H1 (cell line): ENCODE measurements around the gene SMTNL2. TPM values are rescaled to one million over a fixed set of nuclear protein-coding genes. Genes with fewer than 3 reads are reported as not detected.

ENCODE experiments used
- CTCF ChIA-PET: fragments of 300-600 bp; sonication (Branson Sonifier 250); formaldehyde crosslinking; loops from one replicate; lab custom pipeline; 2021; ENCODE audit not compliant: partially characterized antibody; lab: Charles Lee
- POLR2A ChIA-PET: fragments of 300-600 bp; sonication (Branson Sonifier 250); formaldehyde crosslinking; loops from one replicate; lab custom pipeline; 2021; ENCODE audit warnings: inconsistent platforms; ENCODE audit not compliant: partially characterized antibody; lab: Charles Lee
- DNase-seq, 2 experiments: peaks; one replicate each; pipeline versions ENCODE4 v3.0.0 to v3.0.0-alpha.2; 2010 to 2022; ENCODE audit warnings: low spot score in 2 of 2, low read depth in 1 of 2, mixed read lengths in 1 of 2
- FAIRE-seq: peaks from 2 replicates; lab custom pipeline; 2011; peaks lifted over from hg19 to GRCh38; lab: Jason Lieb, UNC
- H2AFZ ChIP-seq: 2 replicates; pipeline ENCODE4 v1.8.1; 2012; ENCODE audit warnings: low read length, inconsistent platforms
- H2AK5ac ChIP-seq: 2 replicates; pipeline ENCODE4 v1.6.1; 2013; ENCODE audit warnings: low read depth, low read length
- H2BK120ac ChIP-seq: replicated peaks from 2 replicates; pipeline ENCODE3; 2013; ENCODE audit warnings: low read depth, low read length, inconsistent platforms
- H2BK12ac ChIP-seq: 2 replicates; pipeline ENCODE4 v1.6.1; 2013; ENCODE audit warnings: low read depth, low read length
- H2BK15ac ChIP-seq: 2 replicates; pipeline ENCODE4 v1.6.1; 2013; ENCODE audit warnings: low read length
- H2BK20ac ChIP-seq: 2 replicates; pipeline ENCODE4 v1.6.1; 2013; ENCODE audit warnings: low read length
- H2BK5ac ChIP-seq: 2 replicates; pipeline ENCODE4 v1.6.1; 2013; ENCODE audit warnings: low read depth, low read length
- H3K14ac ChIP-seq: 2 replicates; pipeline ENCODE4 v1.6.1; 2013; ENCODE audit warnings: inconsistent platforms; ENCODE audit not compliant: insufficient read length
- H3K18ac ChIP-seq: 2 replicates; pipeline ENCODE4 v1.6.1; 2013; ENCODE audit warnings: low read length; ENCODE audit errors: extremely low read depth
- H3K23ac ChIP-seq: 2 replicates; pipeline ENCODE4 v1.6.1; 2013; ENCODE audit warnings: inconsistent platforms; ENCODE audit not compliant: insufficient read length
- H3K23me2 ChIP-seq: 2 replicates; pipeline ENCODE4 v1.6.1; 2013; ENCODE audit warnings: low read depth, low read length
- H3K27ac ChIP-seq: 2 replicates; pipeline ENCODE4 v1.6.1; 2011; ENCODE audit warnings: low read depth, low read length, inconsistent platforms
- H3K27me3 ChIP-seq, 4 experiments: replicated peaks in 1 of 4; 1 replicate in 1 of 4; 2 replicates in 3 of 4; pipeline versions ENCODE4 v1.6.1 to v1.8.1; 2011 to 2013; ENCODE audit warnings: low read length in 3 of 4, mild to moderate bottlenecking in 3 of 4, inconsistent platforms in 2 of 4, mixed read lengths in 2 of 4, moderate library complexity in 1 of 4; ENCODE audit not compliant: control insufficient read depth in 3 of 4, insufficient read depth in 3 of 4; ENCODE audit errors: extremely low read depth in 1 of 4
- H3K36me3 ChIP-seq, 4 experiments: 2 replicates each; pipeline versions ENCODE4 v1.6.1 to v1.8.1; 2011 to 2013; ENCODE audit warnings: mild to moderate bottlenecking in 4 of 4, low read length in 3 of 4, moderate library complexity in 2 of 4, control low read depth in 1 of 4, inconsistent platforms in 1 of 4; ENCODE audit not compliant: insufficient read depth in 4 of 4, control insufficient read depth in 2 of 4
- H3K4ac ChIP-seq: replicated peaks from 2 replicates; pipeline ENCODE3; 2013; ENCODE audit warnings: low read length, low read depth, mixed read lengths, inconsistent platforms; ENCODE audit not compliant: insufficient read length
- H3K4me1 ChIP-seq, 4 experiments: replicated peaks in 1 of 4; 1 replicate in 1 of 4; 2 replicates in 3 of 4; pipeline versions ENCODE4 v1.6.1 to v1.8.1; 2011 to 2013; ENCODE audit warnings: low read length in 3 of 4, inconsistent platforms in 2 of 4, mixed read lengths in 1 of 4; ENCODE audit not compliant: insufficient read depth in 4 of 4, control insufficient read depth in 3 of 4
- H3K4me2 ChIP-seq, 2 experiments: 2 replicates each; pipeline versions ENCODE4 v1.6.1 to v1.8.1; 2011 to 2013; ENCODE audit warnings: low read depth in 2 of 2, low read length in 2 of 2, control low read depth in 1 of 2, inconsistent platforms in 1 of 2, mild to moderate bottlenecking in 1 of 2; ENCODE audit not compliant: insufficient read depth in 1 of 2
- H3K4me3 ChIP-seq, 4 experiments: fragments of 200-600, 300-600 bp in 1 of 4; sonication (generic), shearing (Covaris generic), sonication (Bioruptor Twin) in 1 of 4; 2 replicates each; pipeline versions ENCODE4 v1.5.1 to v1.8.1; 2011 to 2016; ENCODE audit warnings: low read length in 4 of 4, low read depth in 3 of 4, control low read depth in 2 of 4, inconsistent platforms in 2 of 4, mild to moderate bottlenecking in 2 of 4, mixed read lengths in 1 of 4, moderate library complexity in 1 of 4; ENCODE audit not compliant: insufficient read depth in 2 of 4; ENCODE audit errors: extremely low read depth in 1 of 4
- H3K56ac ChIP-seq: replicated peaks from 2 replicates; pipeline ENCODE3; 2013; ENCODE audit warnings: low read depth, mild to moderate bottlenecking, mixed read lengths, low read length, inconsistent platforms; ENCODE audit not compliant: insufficient read length
- H3K79me1 ChIP-seq: 2 replicates; pipeline ENCODE4 v1.6.1; 2013; ENCODE audit warnings: low read depth, low read length, control low read depth
- H3K79me2 ChIP-seq, 2 experiments: 2 replicates each; pipeline versions ENCODE4 v1.6.1 to v1.8.1; 2012 to 2013; ENCODE audit warnings: low read length in 2 of 2, mild to moderate bottlenecking in 2 of 2, inconsistent platforms in 1 of 2; ENCODE audit not compliant: insufficient read depth in 2 of 2, control insufficient read depth in 1 of 2
- H3K9ac ChIP-seq, 4 experiments: replicated peaks in 1 of 4; 1 replicate in 1 of 4; 2 replicates in 3 of 4; pipeline versions ENCODE4 v1.6.1 to v1.8.1; 2011 to 2013; ENCODE audit warnings: low read depth in 3 of 4, low read length in 3 of 4, control low read depth in 2 of 4, mild to moderate bottlenecking in 2 of 4, moderate library complexity in 2 of 4, inconsistent platforms in 1 of 4; ENCODE audit errors: extremely low read depth in 1 of 4
- H3K9me3 ChIP-seq, 2 experiments: 2 replicates each; pipeline versions ENCODE4 v1.6.1 to v1.8.1; 2012 to 2013; ENCODE audit warnings: mild to moderate bottlenecking in 2 of 2, moderate library complexity in 2 of 2, control low read depth in 1 of 2, inconsistent platforms in 1 of 2, low read depth in 1 of 2, low read length in 1 of 2, mixed read lengths in 1 of 2; ENCODE audit not compliant: insufficient read depth in 2 of 2
- H4K20me1 ChIP-seq, 2 experiments: replicated peaks in 1 of 2; 2 replicates each; pipeline versions ENCODE3 to v1.8.1; 2011 to 2013; ENCODE audit warnings: inconsistent platforms in 2 of 2, low read length in 2 of 2, mild to moderate bottlenecking in 1 of 2; ENCODE audit not compliant: insufficient read depth in 2 of 2, control insufficient read depth in 1 of 2
- H4K5ac ChIP-seq: 2 replicates; pipeline ENCODE4 v1.6.1; 2013; ENCODE audit warnings: low read length, low read depth, mixed read lengths, inconsistent platforms; ENCODE audit not compliant: insufficient read length
- H4K8ac ChIP-seq: 2 replicates; pipeline ENCODE4 v1.8.0; 2013; ENCODE audit warnings: mild to moderate bottlenecking, moderate library complexity, low read length, inconsistent platforms; ENCODE audit not compliant: insufficient read depth; ENCODE audit errors: extremely low read depth
- H4K91ac ChIP-seq: replicated peaks from 2 replicates; pipeline ENCODE3; 2013; ENCODE audit warnings: low read length, mixed read lengths, inconsistent platforms; ENCODE audit not compliant: insufficient read length
- ATF2 ChIP-seq: IDR thresholded peaks from 2 replicates; pipeline ENCODE4 v1.6.1; 2012; ENCODE audit warnings: low read length, inconsistent platforms
- ATF3 ChIP-seq: IDR thresholded peaks from 2 replicates; pipeline ENCODE4 v1.6.1; 2011; ENCODE audit warnings: low read depth, mild to moderate bottlenecking, low read length; ENCODE audit not compliant: insufficient read depth
- CBX5 ChIP-seq: fragments of 300-800, 300-1000 bp; sonication (generic); IDR thresholded peaks from 2 replicates; pipeline ENCODE4 v1.7.1; 2016; ENCODE audit warnings: antibody characterized with exemption, low read length, low read depth
- CHD2 ChIP-seq: IDR thresholded peaks from 2 replicates; pipeline ENCODE4 v1.6.1; 2012; ENCODE audit warnings: low read length, improper control_type of control experiment
- MAFK ChIP-seq: IDR thresholded peaks from 2 replicates; pipeline ENCODE4 v1.6.1; 2012; ENCODE audit warnings: low read depth, mild to moderate bottlenecking, improper control_type of control experiment, low read length
- MAX ChIP-seq: IDR thresholded peaks from 2 replicates; pipeline ENCODE4 v1.6.1; 2012; ENCODE audit warnings: inconsistent platforms
- NANOG ChIP-seq: IDR thresholded peaks from 2 replicates; pipeline ENCODE4 v1.6.1; 2011; ENCODE audit warnings: low read length, low read depth, mild to moderate bottlenecking, inconsistent platforms; ENCODE audit not compliant: insufficient read depth, poor library complexity, severe bottlenecking
- whole genome bisulfite sequencing, 2 experiments: shearing (Covaris generic) in 1 of 2; methylation state at CpG; one replicate each; pipeline versions ENCODE4 v1.1.6 to v1.1.7; 2013 to 2015; ENCODE audit warnings: low lambda C conversion rate in 2 of 2, mixed read lengths in 2 of 2, inconsistent platforms in 1 of 2, low coverage in 1 of 2, missing lambda C conversion rate in 1 of 2; ENCODE audit not compliant: insufficient replicate concordance in 2 of 2, insufficient coverage in 1 of 2, insufficient read length in 1 of 2; ENCODE audit errors: extremely low coverage in 1 of 2, missing lambda C conversion rate in 1 of 2; 5-methylcytosine and 5-hydroxymethylcytosine counted together
- polyA plus RNA-seq, 7 experiments: library from polyadenylated mRNA; depleted of rRNA in 3 of 7; stranded (reverse) in 5 of 7; unstranded in 2 of 7; fragments of >200 nt in 5 of 7; fragments of 200-250 nt in 2 of 7; gene quantifications; 1 replicate in 5 of 7; 2 replicates in 1 of 7; 4 replicates in 1 of 7; pipeline versions ENCODE4 v1.2.1 to v1.2.3, GENCODE V29; 2011 to 2013; ENCODE audit warnings: missing spikeins in 2 of 7, mixed read lengths in 2 of 7
- total RNA-seq: library from RNA; stranded (reverse); fragmentation: NEBNext Ultra II Directional; extraction: Animal tissue kit (Norgen Biotek cat#: 25700); gene quantifications from 2 replicates; pipeline ENCODE4 v1.2.1, GENCODE V29; 2021

SMTNL2 gene
- total and polyA plus RNA-seq, 2 of the 8 experiments (the other 6 are each of a cell fraction or from before 2014, with no cell fraction given), result 3.6 to 4.5 TPM

GRCh38 chr17:4610162-4610561, 25.8 kb downstream of the SMTNL2 start:
- Histone ChIP-seq H4K8ac (no peak overlapping the region), H2AFZ (no peak overlapping the region), H3K27ac (no peak overlapping the region), H3K79me1 (no peaks in the 10 kb centered on the region), H2BK120ac (no peak overlapping the region), H3K9me3 (no peaks in the 10 kb centered on the region), H3K79me2 (no peaks in the 10 kb centered on the region), H4K91ac (no peak overlapping the region), H3K14ac (no peak overlapping the region), H3K36me3 (no peaks in the 10 kb centered on the region), H3K23ac (no peak overlapping the region), H4K5ac (no peak overlapping the region), H3K27me3 (no peaks in the 10 kb centered on the region; a peak in 1 of 7 replicates), H2BK5ac (no peak overlapping the region), H2BK20ac (no peak overlapping the region), H3K18ac (no peak overlapping the region), H3K4me1 (peaks cover 0 to 6% (median 0%) of the 10 kb centered on the region in 4 experiments; a peak in 1 of 7 replicates), H2AK5ac (no peak overlapping the region), H2BK15ac (no peak overlapping the region), H3K56ac (no peak overlapping the region), H3K4me2 (no peak overlapping the region), H3K9ac (no peak overlapping the region), H3K23me2 (no peaks in the 10 kb centered on the region), H3K4ac (no peak overlapping the region), H3K4me3 (no peak overlapping the region), H4K20me1 (no peaks in the 10 kb centered on the region), H2BK12ac (no peak overlapping the region)
- TF ChIP-seq CBX5 (no peak), MAFK (no peak), ATF2 (no peak), MAX (no peak), NANOG (no peak), CHD2 (no peak), ATF3 (no peak)
- FAIRE-seq (no peak), DNase-seq (no peak)
- ChIA-PET CTCF (interaction anchor here (0.6 to 6.8 kb wide), 9 partner anchors 15 to 53 kb away, joined by 3 to 51 read pairs (median 4); partner anchors contain the start of genes GGT6 and SMTNL2), POLR2A (interaction anchor here (0.6 to 1.8 kb wide), 5 partner anchors 12 to 339 kb away, joined by 3 to 8 read pairs (median 3); partner anchors contain the start of gene PFN1)
- WGBS, 2 experiments, result 86% methylated on average over 5 of the region's 5 CpGs; no CpG with 5 or more reads in 1 of the 2 experiments
